ENCODE measurements around the gene HEATR5A.
"Not testable (repeated sequence)": the region's sequence is repeated elsewhere in the genome, so short reads cannot be mapped to it uniquely, and the experiment has no call there.

HEATR5A gene

GRCh38 chr14:31326111-31326510, 94.2 kb downstream of the HEATR5A start:
- DNase-seq = no peak

- DNase-seq = no peak
Measured at GRCh38 chr14:31323419-31323818, 96.9 kb downstream of the HEATR5A start.

GRCh38 chr14:31320922-31321766, 99.2 kb downstream of the HEATR5A start:
- DNase-seq = no peak

GRCh38 chr14:31320216-31320615, 100.1 kb downstream of the HEATR5A start:
- no peak for DNase-seq

- no peak for DNase-seq
Measured at GRCh38 chr14:31319701-31320100, 100.6 kb downstream of the HEATR5A start.

- DNase-seq = no peak
Measured at GRCh38 chr14:31312934-31313333, 107.4 kb downstream of the HEATR5A start.

- DNase-seq = not testable (repeated sequence)
Measured at GRCh38 chr14:31312370-31312769, 108.0 kb downstream of the HEATR5A start.

GRCh38 chr14:31307618-31308017, 112.7 kb downstream of the HEATR5A start:
- no peak for DNase-seq

- no peak for DNase-seq
Measured at GRCh38 chr14:31307198-31307597, 113.2 kb downstream of the HEATR5A start.

- DNase-seq = no peak
Measured at GRCh38 chr14:31303654-31304053, 116.7 kb downstream of the HEATR5A start.

GRCh38 chr14:31300883-31301282, 119.5 kb downstream of the HEATR5A start:
- DNase-seq = no peak

GRCh38 chr14:31300296-31300695, 120.1 kb downstream of the HEATR5A start:
- no peak for DNase-seq

GRCh38 chr14:31297701-31298344, 122.5 kb downstream of the HEATR5A start:
- DNase-seq = no peak

GRCh38 chr14:31297112-31297511, 123.2 kb downstream of the HEATR5A start:
- DNase-seq = no peak

GRCh38 chr14:31294746-31295405, 125.5 kb downstream of the HEATR5A start:
- no peak for DNase-seq

GRCh38 chr14:31292937-31293616, 127.3 kb downstream of the HEATR5A start:
- DNase-seq = no peak

- DNase-seq = no peak
Measured at GRCh38 chr14:31291210-31291609, 129.1 kb downstream of the HEATR5A start.

GRCh38 chr14:31287294-31287972, 132.9 kb downstream of the HEATR5A start:
- no peak for DNase-seq

- no peak for DNase-seq
Measured at GRCh38 chr14:31286456-31287293, 133.7 kb downstream of the HEATR5A start.

- DNase-seq = no peak
Measured at GRCh38 chr14:31283578-31284252, 136.6 kb downstream of the HEATR5A start.

GRCh38 chr14:31283153-31283552, 137.2 kb downstream of the HEATR5A start:
- no peak for DNase-seq
